CD14-positive monocyte (primary cell): ENCODE results near the gene CMPK1. TPM values are rescaled to one million over a fixed set of nuclear protein-coding genes. Genes with fewer than 3 reads are reported as not detected.

ENCODE experiments used
- DNase-seq, 3 donors: peaks; one replicate each; pipeline ENCODE4 v3.0.0-alpha.2; 2011 to 2022
- H2AFZ ChIP-seq: 2 replicates; pipeline ENCODE4 v1.6.0; 2012; ENCODE audit warnings: mild to moderate bottlenecking, low read depth, low read length, inconsistent platforms; ENCODE audit not compliant: insufficient read depth, poor library complexity, severe bottlenecking
- H3K27ac ChIP-seq, 2 donors: 1 replicate in 1 of 2; 2 replicates in 1 of 2; pipeline ENCODE4 v1.5.1; 2012 to 2013; ENCODE audit warnings: low read length in 2 of 2, control low read depth in 1 of 2, inconsistent platforms in 1 of 2, low read depth in 1 of 2, mild to moderate bottlenecking in 1 of 2
- H3K27me3 ChIP-seq, 2 donors: one replicate each; pipeline versions ENCODE4 v1.6.0 to v1.6.1; 2011 to 2013; ENCODE audit warnings: low read length in 2 of 2; ENCODE audit not compliant: control insufficient read depth in 2 of 2, insufficient read depth in 2 of 2
- H3K36me3 ChIP-seq, 2 donors: replicated peaks in 1 of 2; 1 replicate in 1 of 2; 2 replicates in 1 of 2; pipeline versions ENCODE4 v1.5.1 to v1.6.1; 2012 to 2013; ENCODE audit warnings: low read length in 2 of 2, control low read depth in 1 of 2, inconsistent platforms in 1 of 2, mild to moderate bottlenecking in 1 of 2; ENCODE audit not compliant: insufficient read depth in 2 of 2, control insufficient read depth in 1 of 2
- H3K4me1 ChIP-seq, 2 donors: 1 replicate in 1 of 2; 2 replicates in 1 of 2; pipeline versions ENCODE4 v1.5.1 to v1.6.1; 2012 to 2013; ENCODE audit warnings: low read length in 2 of 2, control low read depth in 1 of 2, inconsistent platforms in 1 of 2, mild to moderate bottlenecking in 1 of 2, moderate library complexity in 1 of 2; ENCODE audit not compliant: insufficient read depth in 2 of 2, control insufficient read depth in 1 of 2
- H3K4me2 ChIP-seq: replicated peaks from 2 replicates; pipeline ENCODE3; 2012; ENCODE audit warnings: low read length, moderate library complexity, mild to moderate bottlenecking; ENCODE audit not compliant: poor library complexity, severe bottlenecking; ENCODE audit errors: extremely low read depth
- H3K4me3 ChIP-seq, 3 experiments: fragments of 200-600 bp in 1 of 3; sonication (generic) in 1 of 3; replicated peaks in 1 of 3; 1 replicate in 2 of 3; 2 replicates in 1 of 3; pipeline ENCODE4 v1.5.1; 2011 to 2013; ENCODE audit warnings: low read length in 3 of 3, mild to moderate bottlenecking in 3 of 3, control low read depth in 2 of 3, low read depth in 2 of 3, inconsistent platforms in 1 of 3, moderate library complexity in 1 of 3
- H3K79me2 ChIP-seq: 2 replicates; pipeline ENCODE4 v1.6.0; 2012; ENCODE audit warnings: mild to moderate bottlenecking, control low read depth, inconsistent platforms, low read length, moderate library complexity; ENCODE audit not compliant: insufficient read depth
- H3K9ac ChIP-seq: 2 replicates; pipeline ENCODE4 v1.6.0; 2017; ENCODE audit warnings: low read length, mild to moderate bottlenecking; ENCODE audit not compliant: insufficient read depth, poor library complexity, severe bottlenecking
- H3K9me3 ChIP-seq, 2 donors: replicated peaks in 1 of 2; 1 replicate in 1 of 2; 2 replicates in 1 of 2; pipeline versions ENCODE4 v1.5.1 to v1.6.1; 2012 to 2013; ENCODE audit warnings: low read length in 2 of 2, control low read depth in 1 of 2; ENCODE audit not compliant: control insufficient read depth in 1 of 2, insufficient read depth in 1 of 2
- H4K20me1 ChIP-seq: 2 replicates; pipeline ENCODE4 v1.6.0; 2012; ENCODE audit warnings: mild to moderate bottlenecking, low read length, control low read depth, moderate library complexity; ENCODE audit not compliant: insufficient read depth
- H3K27ac Mint-ChIP-seq, 7 donors: one replicate each; pipeline ENCODE4 v1.8.0; 2020; ENCODE audit warnings: mild to moderate bottlenecking in 7 of 7, mixed read lengths in 7 of 7, moderate library complexity in 6 of 7, inconsistent platforms in 2 of 7
- H3K27me3 Mint-ChIP-seq, 3 donors: one replicate each; pipeline ENCODE4 v1.8.0; 2021 to 2022; ENCODE audit warnings: low read depth in 3 of 3, mild to moderate bottlenecking in 3 of 3, mixed read lengths in 3 of 3, moderate library complexity in 3 of 3, inconsistent platforms in 1 of 3
- H3K36me3 Mint-ChIP-seq, 2 donors: one replicate each; pipeline ENCODE4 v1.8.0; 2020; ENCODE audit warnings: mixed read lengths in 2 of 2, inconsistent platforms in 1 of 2, mild to moderate bottlenecking in 1 of 2
- H3K4me1 Mint-ChIP-seq: one replicate; pipeline ENCODE4 v1.8.0; 2020; ENCODE audit warnings: mild to moderate bottlenecking, mixed read lengths
- H3K4me3 Mint-ChIP-seq, 2 donors: one replicate each; pipeline ENCODE4 v1.8.0; 2020; ENCODE audit warnings: mild to moderate bottlenecking in 2 of 2, mixed read lengths in 2 of 2, moderate library complexity in 1 of 2
- H3K9me3 Mint-ChIP-seq, 7 donors: one replicate each; pipeline ENCODE4 v1.8.0; 2020 to 2022; ENCODE audit warnings: mixed read lengths in 7 of 7, mild to moderate bottlenecking in 6 of 7, moderate library complexity in 6 of 7, inconsistent platforms in 2 of 7
- CTCF ChIP-seq: fragments of 200-600 bp; IDR thresholded peaks from one replicate; pipeline ENCODE4 v1.8.0; 2022; ENCODE audit warnings: antibody characterized with exemption, mild to moderate bottlenecking
- WGBS: methylation state at CpG from one replicate; pipeline ENCODE4 v1.1.5; 2013; ENCODE audit warnings: missing lambda C conversion rate; ENCODE audit not compliant: insufficient coverage; 5-methylcytosine and 5-hydroxymethylcytosine counted together
- intact Hi-C, 2 donors: fragments of 100-400 bp; cut with micrococcal nuclease; formaldehyde crosslinking; loops; one replicate each; pipeline versions ENCODE4 v1.15.0 to v1.15.1; 2023
- polyA plus RNA-seq, 3 donors: library from polyadenylated mRNA; depleted of rRNA in 1 of 3; unstranded in 2 of 3; stranded (reverse) in 1 of 3; fragments of 300-500 nt in 2 of 3; fragments of >200 nt in 1 of 3; fragmentation: Illumina TruSeq in 2 of 3; gene quantifications; 1 replicate in 2 of 3; 2 replicates in 1 of 3; pipeline ENCODE4 v1.2.3, GENCODE V29; 2012 to 2021

CMPK1 gene
- polyA plus RNA-seq, 3 donors, result 17.4 to 67.6 (median 65.2) TPM

DNA sequence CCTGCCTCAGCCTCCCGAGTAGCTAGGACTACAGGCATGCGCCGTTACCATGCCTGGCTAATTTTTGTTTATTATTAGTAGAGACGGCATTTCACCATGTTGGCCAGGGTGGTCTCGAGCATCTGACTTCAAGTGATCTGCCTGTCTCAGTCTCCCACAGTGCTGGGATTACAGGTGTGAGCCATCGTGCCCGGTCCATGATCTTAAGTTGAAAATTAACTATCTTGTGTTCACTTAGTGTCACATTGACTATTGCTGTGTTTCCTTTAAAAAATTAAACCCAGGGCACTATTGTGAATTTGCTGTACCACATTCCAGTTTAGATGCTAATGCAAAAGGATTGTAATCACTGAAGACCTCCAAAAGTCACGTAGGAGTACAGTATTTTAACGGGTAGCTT lies 14.1 kb downstream of the CMPK1 start:
- Histone ChIP-seq H3K27me3 (no peaks in the 10 kb centered on the region), H3K9ac (no peak overlapping the region), H3K36me3 (peaks cover 0 to 25% of the 10 kb centered on the region in 2 donors), H2AFZ (no peak overlapping the region), H3K4me3 (no peak overlapping the region), H3K4me1 (no peaks in the 10 kb centered on the region), H3K79me2 (peaks cover 69% of the 10 kb centered on the region), H3K4me2 (no peak overlapping the region), H4K20me1 (peaks cover 37% of the 10 kb centered on the region), H3K9me3 (no peaks in the 10 kb centered on the region), H3K27ac (no peak overlapping the region)
- no peak for TF ChIP-seq CTCF
- peaks cover 16% of the 10 kb centered on the region for H3K4me1 Mint-ChIP-seq
- peak overlapping the region in 2 of 7 donors; percentile 7 to 31 for H3K27ac Mint-ChIP-seq
- no peaks in the 10 kb centered on the region for H3K9me3 Mint-ChIP-seq
- intact Hi-C loops, result no loop called here
- peaks cover 0 to 3% (median 0%) of the 10 kb centered on the region in 3 donors for H3K27me3 Mint-ChIP-seq
- DNase-seq, result no peak
- H3K4me3 Mint-ChIP-seq, result no peak overlapping the region
- H3K36me3 Mint-ChIP-seq, result peaks cover 18 to 42% of the 10 kb centered on the region in 2 donors
- whole genome bisulfite sequencing, result 90% methylated on average over 6 of the region's 9 CpGs

- no peak overlapping the region for H3K4me3 Mint-ChIP-seq
- no peak overlapping the region for H3K4me3 ChIP-seq
- H2AFZ ChIP-seq, result no peak overlapping the region
- H3K9ac ChIP-seq, result no peak overlapping the region
- no peak for DNase-seq
- peaks cover 16% of the 10 kb centered on the region for H3K4me1 Mint-ChIP-seq
- H3K27me3 ChIP-seq, result no peaks in the 10 kb centered on the region
- intact Hi-C loops, result no loop called here
- peaks cover 0 to 3% (median 0%) of the 10 kb centered on the region in 3 donors for H3K27me3 Mint-ChIP-seq
- peaks cover 73% of the 10 kb centered on the region for H3K79me2 ChIP-seq
- H3K4me2 ChIP-seq, result no peak overlapping the region
- H3K27ac Mint-ChIP-seq, result peak overlapping the region in 1 of 7 donors; percentile 7
- H3K4me1 ChIP-seq, result no peaks in the 10 kb centered on the region
- H3K9me3 Mint-ChIP-seq, result no peaks in the 10 kb centered on the region
- peaks cover 18 to 38% of the 10 kb centered on the region in 2 donors for H3K36me3 Mint-ChIP-seq
- WGBS, result 100% methylated on average over 1 of the region's 1 CpG
- TF ChIP-seq CTCF, result no peak
- H3K27ac ChIP-seq, result no peak overlapping the region
- peaks cover 37% of the 10 kb centered on the region for H4K20me1 ChIP-seq
- H3K9me3 ChIP-seq, result no peaks in the 10 kb centered on the region
- H3K36me3 ChIP-seq, result peaks cover 0 to 25% of the 10 kb centered on the region in 2 donors
These were observed 14.7 kb downstream of the CMPK1 start for GRCh38 chr1:47348246-47348645.
